Lung (tissue), 12 donors: ENCODE results near the gene RPS16. TPM values are rescaled to one million over a fixed set of nuclear protein-coding genes. Genes with fewer than 3 reads are reported as not detected.

ENCODE experiments used
- ATAC-seq: fragments of 200-7000 bp; cut with Tn5 transposase; one replicate; pipeline ENCODE4 v1.9.1; 2020; ENCODE audit warnings: moderate number of reproducible peaks; ENCODE audit not compliant: insufficient read depth, low FRiP score
- DNase-seq, 3 donors: peaks; one replicate each; pipeline ENCODE4 v3.0.0-alpha.2; 2013 to 2017
- H3K27ac ChIP-seq, 2 donors: one replicate each; pipeline ENCODE4 v1.5.1; 2013; ENCODE audit warnings: mild to moderate bottlenecking in 2 of 2, moderate library complexity in 2 of 2, control low read depth in 1 of 2, inconsistent platforms in 1 of 2, low read depth in 1 of 2, low read length in 1 of 2
- H3K27me3 ChIP-seq, 3 donors: one replicate each; pipeline ENCODE4 v1.5.1; 2013; ENCODE audit warnings: low read length in 2 of 3; ENCODE audit not compliant: control insufficient read depth in 3 of 3, insufficient read depth in 3 of 3
- H3K36me3 ChIP-seq, 4 donors: one replicate each; pipeline ENCODE4 v1.5.1; 2013; ENCODE audit warnings: low read length in 4 of 4, mild to moderate bottlenecking in 1 of 4, moderate library complexity in 1 of 4; ENCODE audit not compliant: control insufficient read depth in 4 of 4, insufficient read depth in 4 of 4
- H3K4me1 ChIP-seq, 5 donors: one replicate each; pipeline ENCODE4 v1.5.1; 2013; ENCODE audit warnings: low read length in 5 of 5, mild to moderate bottlenecking in 2 of 5, moderate library complexity in 1 of 5; ENCODE audit not compliant: control insufficient read depth in 5 of 5, insufficient read depth in 5 of 5
- H3K4me3 ChIP-seq: one replicate; pipeline ENCODE4 v1.5.1; 2013; ENCODE audit warnings: mild to moderate bottlenecking, control low read depth, moderate library complexity
- H3K9ac ChIP-seq, 2 donors: one replicate each; pipeline ENCODE4 v1.5.1; 2013; ENCODE audit warnings: low read length in 2 of 2, control low read depth in 1 of 2; ENCODE audit not compliant: insufficient read depth in 1 of 2
- H3K9me3 ChIP-seq, 4 donors: one replicate each; pipeline ENCODE4 v1.5.1; 2013; ENCODE audit warnings: low read length in 3 of 4, mild to moderate bottlenecking in 1 of 4, moderate library complexity in 1 of 4; ENCODE audit not compliant: control insufficient read depth in 4 of 4, insufficient read depth in 3 of 4
- WGBS, 2 donors: extraction: QIAGEN DNeasy Blood & Tissue Kit; methylation state at CpG; one replicate each; pipeline ENCODE4 v1.1.7; 2013; 5-methylcytosine and 5-hydroxymethylcytosine counted together
- polyA plus RNA-seq, 2 donors: library from polyadenylated mRNA; stranded (reverse); fragments of 200-250 nt; gene quantifications; one replicate each; pipeline ENCODE4 v1.2.1, GENCODE V29; 2013
- total RNA-seq, 2 donors: library from RNA; depleted of rRNA in 1 of 2; stranded (reverse); fragments of >200 nt in 1 of 2; gene quantifications; one replicate each; pipeline ENCODE4 v1.2.1, GENCODE V29; 2014 to 2021
- TF ChIP-seq, protein P1 (sequence below): IDR thresholded peaks from 2 replicates; pipeline ENCODE4 v1.5.1; 2012; ENCODE audit warnings: mild to moderate bottlenecking; ENCODE audit errors: control extremely low read depth, extremely low read depth
- donor health status: control.
- donor health status: control.
- donor health status: Bipolar disorder and iron deficiency.
- donor health status: healthy.
- donor health status: DM: yes; HTN: yes; CAD: no.

The RPS16 gene
- total and polyA plus RNA-seq, 4 donors: 108 to 3,242 (median 2,120) TPM

DNA sequence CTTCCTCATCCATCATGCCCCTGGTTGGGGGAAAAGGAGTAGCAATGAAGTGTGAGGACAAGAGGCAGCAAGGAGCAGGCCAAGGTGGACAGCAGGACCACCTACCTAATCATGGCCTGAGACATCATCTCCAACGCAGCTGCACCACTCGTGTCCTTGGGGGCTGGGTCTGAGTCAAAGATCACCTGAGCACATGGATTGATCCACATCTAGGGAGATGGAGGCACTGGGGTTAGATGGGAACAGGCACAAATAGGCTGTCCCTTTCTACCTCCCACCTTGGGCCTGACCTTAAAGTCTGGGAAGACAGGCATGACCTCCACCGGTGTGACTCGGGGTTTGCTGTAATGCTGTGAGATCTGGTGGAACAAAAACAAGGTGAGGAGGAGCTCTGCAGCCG is 47.1 kb downstream of the RPS16 start:
- Histone ChIP-seq H3K9me3 (no peaks in the 10 kb centered on the region), H3K27me3 (no peaks in the 10 kb centered on the region), H3K4me1 (peaks cover 3 to 16% (median 9%) of the 10 kb centered on the region in 5 donors), H3K36me3 (peaks cover 10 to 39% (median 36%) of the 10 kb centered on the region in 4 donors), H3K27ac (no peak overlapping the region), H3K9ac (no peak overlapping the region), H3K4me3 (no peak overlapping the region)
- WGBS, 2 donors: 83 to 89% methylated on average over 5 of the region's 5 CpGs
- ATAC-seq (no peak), DNase-seq (no peak)
- TF ChIP-seq, protein P1, sequence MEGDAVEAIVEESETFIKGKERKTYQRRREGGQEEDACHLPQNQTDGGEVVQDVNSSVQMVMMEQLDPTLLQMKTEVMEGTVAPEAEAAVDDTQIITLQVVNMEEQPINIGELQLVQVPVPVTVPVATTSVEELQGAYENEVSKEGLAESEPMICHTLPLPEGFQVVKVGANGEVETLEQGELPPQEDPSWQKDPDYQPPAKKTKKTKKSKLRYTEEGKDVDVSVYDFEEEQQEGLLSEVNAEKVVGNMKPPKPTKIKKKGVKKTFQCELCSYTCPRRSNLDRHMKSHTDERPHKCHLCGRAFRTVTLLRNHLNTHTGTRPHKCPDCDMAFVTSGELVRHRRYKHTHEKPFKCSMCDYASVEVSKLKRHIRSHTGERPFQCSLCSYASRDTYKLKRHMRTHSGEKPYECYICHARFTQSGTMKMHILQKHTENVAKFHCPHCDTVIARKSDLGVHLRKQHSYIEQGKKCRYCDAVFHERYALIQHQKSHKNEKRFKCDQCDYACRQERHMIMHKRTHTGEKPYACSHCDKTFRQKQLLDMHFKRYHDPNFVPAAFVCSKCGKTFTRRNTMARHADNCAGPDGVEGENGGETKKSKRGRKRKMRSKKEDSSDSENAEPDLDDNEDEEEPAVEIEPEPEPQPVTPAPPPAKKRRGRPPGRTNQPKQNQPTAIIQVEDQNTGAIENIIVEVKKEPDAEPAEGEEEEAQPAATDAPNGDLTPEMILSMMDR: no peak

DNA sequence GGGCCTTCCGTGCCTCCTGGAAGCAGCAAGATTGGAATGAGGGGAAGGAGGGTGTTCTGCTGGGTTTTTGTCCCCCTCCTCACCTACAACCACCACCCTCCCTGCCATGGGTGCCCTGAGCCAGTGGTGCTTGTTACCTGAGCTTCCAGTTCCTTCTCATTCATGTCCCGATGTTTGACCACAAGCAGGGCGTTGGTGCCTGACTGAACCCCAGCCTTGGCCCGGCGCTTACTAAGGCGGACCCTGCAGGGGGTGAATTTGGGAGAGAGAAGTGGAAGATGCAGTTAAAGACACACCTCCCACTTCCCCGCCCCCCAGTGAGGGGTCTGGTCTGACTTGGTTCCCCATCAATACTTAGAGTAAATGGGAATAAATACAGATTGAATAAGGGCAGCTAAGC is 49.2 kb downstream of the RPS16 start:
- WGBS, 2 donors: 84 to 86% methylated on average over 7 of the region's 7 CpGs
- peaks cover 3 to 10% (median 6%) of the 10 kb centered on the region in 5 donors for H3K4me1 ChIP-seq
- no peak overlapping the region for H3K4me3 ChIP-seq
- H3K9me3 ChIP-seq: no peaks in the 10 kb centered on the region
- ATAC-seq: no peak
- H3K9ac ChIP-seq: no peak overlapping the region
- peaks cover 16 to 51% (median 42%) of the 10 kb centered on the region in 4 donors for H3K36me3 ChIP-seq
- H3K27ac ChIP-seq: no peak overlapping the region
- TF ChIP-seq, protein P1: no peak
- no peaks in the 10 kb centered on the region for H3K27me3 ChIP-seq
- no peak for DNase-seq

DNA sequence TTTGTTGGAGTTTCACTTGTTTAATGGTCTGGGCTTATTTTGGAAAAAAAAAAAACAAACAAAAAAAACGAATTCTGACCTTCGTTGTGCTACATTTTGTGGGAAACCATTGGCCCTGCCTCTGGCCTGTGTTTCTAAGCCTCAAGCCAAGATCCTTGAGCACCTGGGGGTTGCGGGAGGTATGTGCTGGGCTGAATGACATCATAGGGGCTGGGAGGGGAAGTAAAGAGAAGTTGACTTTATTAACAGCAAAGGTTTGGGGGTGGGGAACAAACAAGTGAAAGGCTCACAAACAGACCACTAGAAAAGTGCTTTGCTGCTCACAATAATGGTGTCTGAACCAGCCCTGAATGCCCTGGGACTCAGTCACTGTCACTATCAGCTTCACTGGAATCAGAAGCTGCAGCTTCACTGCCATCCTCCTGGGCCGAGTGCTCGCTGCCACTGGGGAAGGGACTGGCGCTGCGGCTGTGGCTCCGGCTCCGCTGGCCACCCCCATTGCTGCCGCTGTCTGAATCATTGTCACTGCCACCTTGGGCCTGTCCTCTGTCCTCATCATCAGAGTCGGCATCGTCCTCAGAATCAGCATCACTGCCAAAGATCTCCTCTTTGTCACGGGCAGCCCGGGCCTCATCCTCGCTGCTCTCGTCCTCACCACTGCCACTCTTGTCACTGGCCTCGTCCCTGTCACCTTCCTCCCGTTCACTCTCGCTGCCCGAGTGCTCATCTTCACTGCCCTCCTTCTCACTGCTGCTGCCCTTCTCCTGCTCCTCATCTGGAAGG is 49.9 kb downstream of the RPS16 start:
- Histone ChIP-seq H3K27ac (no peak overlapping the region), H3K27me3 (no peaks in the 10 kb centered on the region), H3K36me3 (peaks cover 18 to 58% (median 50%) of the 10 kb centered on the region in 4 donors), H3K4me3 (no peak overlapping the region), H3K9ac (no peak overlapping the region), H3K4me1 (peaks cover 3 to 10% (median 6%) of the 10 kb centered on the region in 5 donors), H3K9me3 (no peaks in the 10 kb centered on the region)
- 82 to 85% methylated on average over 20 of the region's 20 CpGs for WGBS, 2 donors
- DNase-seq (no peak), ATAC-seq (no peak)
- TF ChIP-seq, protein P1: no peak
